KMS-11 (cell line): ENCODE results near the gene DHRS13.
"Not testable (repeated sequence)": the region's sequence is repeated elsewhere in the genome, so short reads cannot be mapped to it uniquely, and the experiment has no call there.

Experiments
- H2AFZ ChIP-seq: fragments of 200-600 bp; sonication (generic); 2 replicates; pipeline ENCODE4 v1.6.1; 2016; ENCODE audit warnings: antibody characterized with exemption, mixed run types, low read depth
- H3K27ac ChIP-seq: fragments of 200-600 bp; sonication (generic); 2 replicates; pipeline ENCODE4 v1.6.1; 2016; ENCODE audit warnings: mild to moderate bottlenecking, mixed run types
- H3K27me3 ChIP-seq: fragments of 200-600 bp; sonication (generic); 2 replicates; pipeline ENCODE4 v1.6.1; 2017; ENCODE audit warnings: mild to moderate bottlenecking, low read depth, mixed run types, moderate library complexity; ENCODE audit not compliant: insufficient read depth
- H3K36me3 ChIP-seq: fragments of 200-600 bp; sonication (generic); 2 replicates; pipeline ENCODE4 v1.6.1; 2017; ENCODE audit warnings: mild to moderate bottlenecking, mixed run types; ENCODE audit not compliant: insufficient read depth
- H3K4me1 ChIP-seq: fragments of 200-600 bp; sonication (generic); 2 replicates; pipeline ENCODE4 v1.6.1; 2016; ENCODE audit warnings: mild to moderate bottlenecking, low read depth, mixed run types; ENCODE audit not compliant: poor library complexity, severe bottlenecking
- H3K4me2 ChIP-seq: fragments of 200-600 bp; sonication (generic); 2 replicates; pipeline ENCODE4 v1.7.0; 2016; ENCODE audit warnings: mild to moderate bottlenecking, mixed run types
- H3K4me3 ChIP-seq: fragments of 200-600 bp; sonication (generic); IDR thresholded peaks from 2 replicates; pipeline ENCODE4 v1.6.1; 2017; ENCODE audit warnings: low read depth, low read length, mixed read lengths; ENCODE audit not compliant: insufficient read depth
- H3K79me2 ChIP-seq: fragments of 200-600 bp; sonication (generic); 2 replicates; pipeline ENCODE4 v1.6.1; 2016; ENCODE audit warnings: low read depth, mixed run types; ENCODE audit not compliant: insufficient read depth
- H3K9ac ChIP-seq: fragments of 200-600 bp; sonication (generic); 2 replicates; pipeline ENCODE4 v1.6.1; 2016; ENCODE audit warnings: mild to moderate bottlenecking, mixed run types
- H4K20me1 ChIP-seq: fragments of 200-600 bp; sonication (generic); 2 replicates; pipeline ENCODE4 v1.6.1; 2016; ENCODE audit warnings: mild to moderate bottlenecking, mixed run types; ENCODE audit not compliant: insufficient read depth
- TF ChIP-seq, protein P1 (sequence below): fragments of 200-600 bp; sonication (generic); conservative IDR thresholded peaks from 2 replicates; pipeline ENCODE4 v1.6.1; 2017; ENCODE audit warnings: low read depth, mild to moderate bottlenecking, antibody characterized with exemption, low read length, moderate library complexity, mixed read lengths

DHRS13 gene

GRCh38 chr17:28849281-28849680 lies 53.6 kb downstream of the DHRS13 start:
- TF ChIP-seq, protein P1, sequence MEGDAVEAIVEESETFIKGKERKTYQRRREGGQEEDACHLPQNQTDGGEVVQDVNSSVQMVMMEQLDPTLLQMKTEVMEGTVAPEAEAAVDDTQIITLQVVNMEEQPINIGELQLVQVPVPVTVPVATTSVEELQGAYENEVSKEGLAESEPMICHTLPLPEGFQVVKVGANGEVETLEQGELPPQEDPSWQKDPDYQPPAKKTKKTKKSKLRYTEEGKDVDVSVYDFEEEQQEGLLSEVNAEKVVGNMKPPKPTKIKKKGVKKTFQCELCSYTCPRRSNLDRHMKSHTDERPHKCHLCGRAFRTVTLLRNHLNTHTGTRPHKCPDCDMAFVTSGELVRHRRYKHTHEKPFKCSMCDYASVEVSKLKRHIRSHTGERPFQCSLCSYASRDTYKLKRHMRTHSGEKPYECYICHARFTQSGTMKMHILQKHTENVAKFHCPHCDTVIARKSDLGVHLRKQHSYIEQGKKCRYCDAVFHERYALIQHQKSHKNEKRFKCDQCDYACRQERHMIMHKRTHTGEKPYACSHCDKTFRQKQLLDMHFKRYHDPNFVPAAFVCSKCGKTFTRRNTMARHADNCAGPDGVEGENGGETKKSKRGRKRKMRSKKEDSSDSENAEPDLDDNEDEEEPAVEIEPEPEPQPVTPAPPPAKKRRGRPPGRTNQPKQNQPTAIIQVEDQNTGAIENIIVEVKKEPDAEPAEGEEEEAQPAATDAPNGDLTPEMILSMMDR, result no peak
- no peaks in the 10 kb centered on the region for H3K27me3 ChIP-seq
- no peak overlapping the region for H3K4me3 ChIP-seq
- H2AFZ ChIP-seq, result no peak overlapping the region
- no peaks in the 10 kb centered on the region for H3K36me3 ChIP-seq
- H3K9ac ChIP-seq, result no peak overlapping the region
- H3K79me2 ChIP-seq, result no peaks in the 10 kb centered on the region
- H3K4me2 ChIP-seq, result no peak overlapping the region
- no peaks in the 10 kb centered on the region for H4K20me1 ChIP-seq
- H3K27ac ChIP-seq, result no peak overlapping the region
- no peaks in the 10 kb centered on the region for H3K4me1 ChIP-seq

DNA sequence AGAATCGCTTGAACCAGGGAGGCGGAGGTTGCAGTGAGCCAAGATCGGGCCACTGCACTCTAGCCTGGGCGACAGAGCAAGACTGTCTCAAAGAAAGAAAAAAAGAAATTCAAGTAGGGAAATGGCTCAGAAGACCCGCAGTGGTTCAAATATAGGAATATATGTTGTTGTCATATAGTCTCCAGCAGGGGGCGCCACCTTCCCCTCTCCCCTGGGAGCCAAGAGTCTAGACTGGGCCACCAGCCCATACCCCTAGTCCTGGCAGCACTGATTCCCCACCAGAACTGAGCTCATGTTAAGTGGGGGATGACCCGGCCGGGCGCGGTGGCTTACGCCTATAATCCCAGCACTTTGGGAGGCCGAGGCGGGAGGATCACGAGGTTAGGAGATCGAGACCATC lies 54.2 kb downstream of the DHRS13 start:
- not testable (repeated sequence) for H3K27ac ChIP-seq, H3K79me2 ChIP-seq, H2AFZ ChIP-seq, H3K4me3 ChIP-seq, H3K36me3 ChIP-seq, H3K9ac ChIP-seq, H3K27me3 ChIP-seq, H4K20me1 ChIP-seq, H3K4me2 ChIP-seq, H3K4me1 ChIP-seq
- TF ChIP-seq, protein P1, result peak; percentile 50; the same call in 1 of the 2 replicates
